ENCODE results near the gene PTPRN2.

Gene PTPRN2

GRCh38 chr7:157640144-157640543 lies 947.5 kb downstream of the PTPRN2 start:
- in situ Hi-C loops (cut with MboI; ENCODE audit: low sequenced_read_pairs) = no loop called here

GRCh38 chr7:157638563-157638962 lies 949.1 kb downstream of the PTPRN2 start:
- in situ Hi-C loops (cut with MboI; ENCODE audit: low sequenced_read_pairs) = no loop called here

GRCh38 chr7:157637216-157637949 lies 950.2 kb downstream of the PTPRN2 start:
- in situ Hi-C loops (cut with MboI; ENCODE audit: low sequenced_read_pairs) = no loop called here

DNA sequence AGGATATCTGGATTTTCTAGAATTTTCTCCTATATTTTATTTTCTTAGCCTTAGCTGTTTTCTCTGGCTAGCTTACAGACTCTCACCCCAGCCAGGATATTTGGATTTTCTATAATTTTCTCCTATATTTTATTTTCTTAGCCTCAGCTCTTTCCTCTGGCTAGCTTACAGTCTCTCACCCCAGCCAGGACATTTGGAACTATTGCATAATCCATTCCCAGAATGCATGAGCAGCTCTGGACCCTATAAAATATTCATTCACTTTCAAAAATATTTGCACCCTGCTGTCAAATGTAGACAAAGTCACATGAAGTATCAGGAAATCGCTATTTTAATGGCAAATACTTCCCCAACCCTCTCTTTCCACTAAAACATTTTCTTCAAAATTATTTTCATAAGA lies 952.0 kb downstream of the PTPRN2 start:
- in situ Hi-C loops (cut with MboI; ENCODE audit: low sequenced_read_pairs) = no loop called here

GRCh38 chr7:157635148-157635500 lies 952.5 kb downstream of the PTPRN2 start:
- in situ Hi-C loops (cut with MboI; ENCODE audit: low sequenced_read_pairs) = no loop called here

GRCh38 chr7:157634401-157635147 lies 953.0 kb downstream of the PTPRN2 start:
- in situ Hi-C loops (cut with MboI; ENCODE audit: low sequenced_read_pairs) = no loop called here

- in situ Hi-C loops (cut with MboI; ENCODE audit: low sequenced_read_pairs) = no loop called here
These were observed 954.0 kb downstream of the PTPRN2 start for GRCh38 chr7:157633465-157634185.

- in situ Hi-C loops (cut with MboI; ENCODE audit: low sequenced_read_pairs) = no loop called here
These were observed 957.2 kb downstream of the PTPRN2 start for GRCh38 chr7:157630301-157630853.

DNA sequence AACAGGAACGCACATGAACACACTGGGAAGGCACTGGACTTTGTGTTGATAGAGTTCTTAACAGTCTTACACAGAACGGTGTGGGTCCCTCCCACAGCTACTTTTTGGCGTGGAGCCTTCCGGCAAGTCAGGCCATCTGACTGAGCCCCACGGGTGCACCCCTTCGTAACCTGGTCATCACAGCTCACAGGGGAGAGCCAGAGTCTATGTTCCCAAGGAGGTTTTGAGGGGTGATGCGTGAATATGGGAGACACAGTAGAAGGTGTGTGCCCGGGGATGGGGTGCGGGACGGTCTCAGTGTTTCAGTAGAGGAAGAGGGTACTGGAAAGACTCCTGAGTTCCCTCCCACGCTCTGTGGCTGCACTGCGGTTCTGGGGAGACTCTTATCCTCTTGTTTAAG lies 959.2 kb downstream of the PTPRN2 start:
- in situ Hi-C loops (cut with MboI; ENCODE audit: low sequenced_read_pairs) = no loop called here

DNA sequence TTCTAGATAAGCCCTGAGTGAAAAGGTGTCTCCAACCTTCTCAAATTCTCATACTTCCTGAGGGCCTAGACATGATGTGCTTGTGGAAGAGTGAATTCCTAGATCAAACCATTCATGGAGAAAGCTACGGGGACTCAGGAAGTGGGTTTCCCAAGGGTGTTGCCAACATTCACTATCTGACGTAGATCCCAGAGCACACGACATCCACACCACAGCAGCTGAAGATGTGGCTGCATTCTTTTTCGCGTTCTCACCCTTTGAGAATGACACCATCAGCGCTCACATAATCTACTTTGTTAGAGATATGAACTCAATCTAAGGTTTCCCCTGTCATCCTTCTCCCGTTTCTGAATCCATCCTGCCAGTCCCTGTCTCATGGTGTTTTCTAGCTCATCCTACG lies 960.0 kb downstream of the PTPRN2 start:
- in situ Hi-C loops (cut with MboI; ENCODE audit: low sequenced_read_pairs) = no loop called here

GRCh38 chr7:157627033-157627432 lies 960.6 kb downstream of the PTPRN2 start:
- in situ Hi-C loops (cut with MboI; ENCODE audit: low sequenced_read_pairs) = no loop called here

GRCh38 chr7:157625973-157626742 lies 961.5 kb downstream of the PTPRN2 start:
- in situ Hi-C loops (cut with MboI; ENCODE audit: low sequenced_read_pairs) = no loop called here

GRCh38 chr7:157623556-157623955 lies 964.1 kb downstream of the PTPRN2 start:
- in situ Hi-C loops (cut with MboI; ENCODE audit: low sequenced_read_pairs) = no loop called here

GRCh38 chr7:157622408-157623205 lies 965.0 kb downstream of the PTPRN2 start:
- in situ Hi-C loops (cut with MboI; ENCODE audit: low sequenced_read_pairs) = no loop called here

DNA sequence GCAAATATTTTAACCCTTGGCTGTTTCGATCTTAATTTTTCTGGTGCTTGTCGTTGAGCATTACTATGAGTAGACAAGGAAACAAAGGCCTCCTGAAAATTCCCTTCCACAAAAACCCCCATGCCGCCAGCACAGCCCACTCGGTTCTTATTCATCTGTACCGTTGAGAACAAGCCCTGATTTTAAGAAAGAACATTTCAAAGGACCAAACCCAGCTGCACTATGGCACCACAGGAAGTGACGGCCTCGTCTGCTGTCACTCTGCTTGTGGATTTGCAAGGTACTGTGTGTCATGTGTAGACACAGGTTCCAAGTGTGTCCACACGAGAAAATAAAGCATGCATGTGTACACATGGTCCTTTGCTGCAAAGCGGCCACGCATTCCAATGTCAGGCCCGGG lies 965.6 kb downstream of the PTPRN2 start:
- in situ Hi-C loops (cut with MboI; ENCODE audit: low sequenced_read_pairs) = no loop called here

GRCh38 chr7:157621131-157621681 lies 966.4 kb downstream of the PTPRN2 start:
- in situ Hi-C loops (cut with MboI; ENCODE audit: low sequenced_read_pairs) = no loop called here

DNA sequence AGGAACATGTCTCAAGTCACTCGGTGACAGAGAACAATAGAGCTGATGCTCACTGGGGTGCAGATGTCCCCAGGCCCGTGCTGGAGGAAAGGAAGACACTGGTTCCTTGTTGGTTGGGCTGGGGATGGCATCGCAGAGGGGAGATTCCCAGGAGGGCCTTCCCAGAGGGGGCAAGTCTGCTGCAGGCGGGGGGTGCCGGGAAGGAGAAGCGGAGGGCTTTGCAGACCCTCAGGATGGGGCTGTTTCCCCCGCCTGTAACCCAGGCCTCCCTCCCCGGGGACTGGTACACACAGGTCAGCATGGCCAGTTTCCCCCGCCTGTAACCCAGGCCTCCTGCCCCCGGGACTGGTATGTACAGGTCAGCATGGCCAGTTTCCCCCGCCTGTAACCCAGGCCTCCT lies 967.0 kb downstream of the PTPRN2 start:
- in situ Hi-C loops (cut with MboI; ENCODE audit: low sequenced_read_pairs) = no loop called here

GRCh38 chr7:157619753-157620525 lies 967.7 kb downstream of the PTPRN2 start:
- in situ Hi-C loops (cut with MboI; ENCODE audit: low sequenced_read_pairs) = no loop called here

Measured in hTERT RPE-1 (cell line).